ENCODE measurements around the gene TRIM67. TPM values are rescaled to one million over a fixed set of nuclear protein-coding genes. Genes with fewer than 3 reads are reported as not detected.

The TRIM67 gene
- total RNA-seq, 2 donors from 2014 or later, result 0.19 TPM; not detected in 1

- Histone ChIP-seq H3K27ac (no peak overlapping the region), H3K27me3 (no peaks in the 10 kb centered on the region), H3K4me1 (no peaks in the 10 kb centered on the region), H3K36me3 (no peaks in the 10 kb centered on the region), H3K4me3 (no peak overlapping the region), H3K9me3 (peaks cover 0 to 5% of the 10 kb centered on the region in 2 donors)
- no peak for DNase-seq (ENCODE audit: low spot score)
- TF ChIP-seq CTCF (IDR thresholded peaks at IDR 0.05), result no peak
Measured at GRCh38 chr1:231183639-231184590, 22.1 kb downstream of the TRIM67 start.

- no peak for DNase-seq (ENCODE audit: low spot score)
- no peaks in the 10 kb centered on the region for H3K4me1 ChIP-seq
- H3K36me3 ChIP-seq, result no peaks in the 10 kb centered on the region
- no peaks in the 10 kb centered on the region for H3K9me3 ChIP-seq
- H3K27ac ChIP-seq, result no peak overlapping the region
- no peak overlapping the region for H3K4me3 ChIP-seq
- no peak for TF ChIP-seq CTCF (IDR thresholded peaks at IDR 0.05)
- H3K27me3 ChIP-seq, result no peaks in the 10 kb centered on the region
Measured at GRCh38 chr1:231184891-231185290, 23.0 kb downstream of the TRIM67 start.

- Histone ChIP-seq H3K27me3 (no peaks in the 10 kb centered on the region), H3K27ac (no peak overlapping the region), H3K36me3 (no peaks in the 10 kb centered on the region), H3K9me3 (no peaks in the 10 kb centered on the region), H3K4me3 (no peak overlapping the region), H3K4me1 (no peaks in the 10 kb centered on the region)
- DNase-seq (ENCODE audit: low spot score), result no peak
- no peak for TF ChIP-seq CTCF (IDR thresholded peaks at IDR 0.05)
Measured at GRCh38 chr1:231185391-231185790, 23.5 kb downstream of the TRIM67 start.

GRCh38 chr1:231186356-231187115, 24.7 kb downstream of the TRIM67 start:
- no peak overlapping the region for H3K4me3 ChIP-seq
- DNase-seq (ENCODE audit: low spot score), result no peak
- TF ChIP-seq CTCF (IDR thresholded peaks at IDR 0.05), result no peak
- H3K4me1 ChIP-seq, result no peaks in the 10 kb centered on the region
- no peaks in the 10 kb centered on the region for H3K36me3 ChIP-seq
- H3K27ac ChIP-seq, result no peak overlapping the region
- H3K9me3 ChIP-seq, result no peaks in the 10 kb centered on the region
- no peaks in the 10 kb centered on the region for H3K27me3 ChIP-seq

- H3K36me3 ChIP-seq, result no peaks in the 10 kb centered on the region
- DNase-seq (ENCODE audit: low spot score), result no peak
- H3K4me1 ChIP-seq, result peaks cover 0 to 4% of the 10 kb centered on the region in 2 donors
- no peaks in the 10 kb centered on the region for H3K9me3 ChIP-seq
- no peak overlapping the region for H3K27ac ChIP-seq
- TF ChIP-seq CTCF (IDR thresholded peaks at IDR 0.05), result no peak
- no peak overlapping the region for H3K4me3 ChIP-seq
- H3K27me3 ChIP-seq, result no peaks in the 10 kb centered on the region
Measured at GRCh38 chr1:231187571-231187970, 25.7 kb downstream of the TRIM67 start.

All from right atrium auricular region (tissue), 2 donors.